Duodenal mucosa (tissue), 2 donors: ENCODE data around the gene SLC6A1.

Source experiments
- H3K27ac ChIP-seq: one replicate; pipeline ENCODE4 v1.7.0; 2013; ENCODE audit warnings: low read depth, low read length
- H3K27me3 ChIP-seq, 2 donors: one replicate each; pipeline ENCODE4 v1.7.0; 2013; ENCODE audit warnings: low read length in 2 of 2, control low read depth in 1 of 2; ENCODE audit not compliant: insufficient read depth in 2 of 2, control insufficient read depth in 1 of 2
- H3K36me3 ChIP-seq, 2 donors: one replicate each; pipeline ENCODE4 v1.7.0; 2013; ENCODE audit warnings: low read length in 2 of 2, control low read depth in 1 of 2; ENCODE audit not compliant: insufficient read depth in 2 of 2, control insufficient read depth in 1 of 2
- H3K4me1 ChIP-seq, 2 donors: one replicate each; pipeline ENCODE4 v1.7.0; 2013; ENCODE audit warnings: low read length in 2 of 2, control low read depth in 1 of 2; ENCODE audit not compliant: insufficient read depth in 2 of 2, control insufficient read depth in 1 of 2
- H3K4me3 ChIP-seq, 2 donors: one replicate each; pipeline ENCODE4 v1.7.0; 2013; ENCODE audit warnings: low read length in 2 of 2, low read depth in 1 of 2
- H3K9ac ChIP-seq, 2 donors: one replicate each; pipeline ENCODE4 v1.7.0; 2013; ENCODE audit warnings: low read length in 2 of 2, low read depth in 1 of 2
- H3K9me3 ChIP-seq, 2 donors: one replicate each; pipeline ENCODE4 v1.7.0; 2013; ENCODE audit warnings: low read length in 2 of 2, control low read depth in 1 of 2; ENCODE audit not compliant: control insufficient read depth in 1 of 2

Gene SLC6A1

GRCh38 chr3:11014752-11015151, 22.2 kb downstream of the SLC6A1 start:
- Histone ChIP-seq H3K9me3 (no peaks in the 10 kb centered on the region), H3K27me3 (peaks cover 2 to 6% of the 10 kb centered on the region in 2 donors), H3K9ac (no peak overlapping the region), H3K36me3 (no peaks in the 10 kb centered on the region), H3K27ac (no peak overlapping the region), H3K4me1 (no peaks in the 10 kb centered on the region), H3K4me3 (no peak overlapping the region)

- H3K27me3 ChIP-seq, result peaks cover 2 to 6% of the 10 kb centered on the region in 2 donors
- no peaks in the 10 kb centered on the region for H3K9me3 ChIP-seq
- H3K4me1 ChIP-seq, result no peaks in the 10 kb centered on the region
- no peak overlapping the region for H3K9ac ChIP-seq
- H3K36me3 ChIP-seq, result no peaks in the 10 kb centered on the region
- no peak overlapping the region for H3K4me3 ChIP-seq
- no peak overlapping the region for H3K27ac ChIP-seq
Measured at GRCh38 chr3:11015369-11015768, 22.8 kb downstream of the SLC6A1 start.

- no peak overlapping the region for H3K9ac ChIP-seq
- no peaks in the 10 kb centered on the region for H3K36me3 ChIP-seq
Measured at GRCh38 chr3:11016727-11017126, 24.2 kb downstream of the SLC6A1 start.

GRCh38 chr3:11019116-11019819, 26.7 kb downstream of the SLC6A1 start:
- Histone ChIP-seq H3K4me1 (no peaks in the 10 kb centered on the region), H3K9me3 (no peaks in the 10 kb centered on the region), H3K27ac (no peak overlapping the region), H3K4me3 (no peak overlapping the region), H3K36me3 (no peaks in the 10 kb centered on the region), H3K27me3 (no peaks in the 10 kb centered on the region), H3K9ac (no peak overlapping the region)

More at GRCh38 chr3:11016727-11017126, 24.2 kb downstream of the SLC6A1 start:
- Histone ChIP-seq H3K27me3 (peaks cover 2 to 6% of the 10 kb centered on the region in 2 donors), H3K9me3 (no peaks in the 10 kb centered on the region), H3K4me1 (no peaks in the 10 kb centered on the region), H3K27ac (no peak overlapping the region), H3K4me3 (no peak overlapping the region)

GRCh38 chr3:11020764-11021163, 28.2 kb downstream of the SLC6A1 start:
- H3K9ac ChIP-seq, result no peak overlapping the region
- no peaks in the 10 kb centered on the region for H3K36me3 ChIP-seq
- H3K27ac ChIP-seq, result no peak overlapping the region
- no peak overlapping the region for H3K4me3 ChIP-seq
- no peaks in the 10 kb centered on the region for H3K4me1 ChIP-seq
- peaks cover 0 to 4% of the 10 kb centered on the region in 2 donors for H3K27me3 ChIP-seq
- H3K9me3 ChIP-seq, result no peaks in the 10 kb centered on the region

GRCh38 chr3:11021611-11022011, 29.1 kb downstream of the SLC6A1 start:
- Histone ChIP-seq H3K36me3 (no peaks in the 10 kb centered on the region), H3K9me3 (no peaks in the 10 kb centered on the region), H3K27ac (no peak overlapping the region), H3K4me1 (no peaks in the 10 kb centered on the region), H3K27me3 (peaks cover 0 to 4% of the 10 kb centered on the region in 2 donors), H3K4me3 (no peak overlapping the region), H3K9ac (no peak overlapping the region)

GRCh38 chr3:11022115-11022514, 29.6 kb downstream of the SLC6A1 start:
- Histone ChIP-seq H3K4me3 (no peak overlapping the region), H3K36me3 (no peaks in the 10 kb centered on the region), H3K9me3 (no peaks in the 10 kb centered on the region), H3K27ac (no peak overlapping the region), H3K4me1 (no peaks in the 10 kb centered on the region), H3K27me3 (peaks cover 0 to 4% of the 10 kb centered on the region in 2 donors), H3K9ac (no peak overlapping the region)

GRCh38 chr3:11024181-11024580, 31.6 kb downstream of the SLC6A1 start:
- Histone ChIP-seq H3K4me3 (no peak overlapping the region), H3K9ac (no peak overlapping the region), H3K27ac (no peak overlapping the region), H3K36me3 (no peaks in the 10 kb centered on the region), H3K9me3 (no peaks in the 10 kb centered on the region), H3K4me1 (no peaks in the 10 kb centered on the region), H3K27me3 (peaks cover 0 to 4% of the 10 kb centered on the region in 2 donors)

GRCh38 chr3:11029948-11030347, 37.4 kb downstream of the SLC6A1 start:
- Histone ChIP-seq H3K36me3 (no peaks in the 10 kb centered on the region), H3K4me1 (no peaks in the 10 kb centered on the region), H3K27ac (no peak overlapping the region), H3K27me3 (peaks cover 0 to 4% of the 10 kb centered on the region in 2 donors), H3K4me3 (no peak overlapping the region), H3K9ac (no peak overlapping the region), H3K9me3 (no peaks in the 10 kb centered on the region)

- Histone ChIP-seq H3K9me3 (no peaks in the 10 kb centered on the region), H3K27me3 (no peaks in the 10 kb centered on the region), H3K27ac (no peak overlapping the region), H3K9ac (no peak overlapping the region), H3K4me3 (no peak overlapping the region), H3K36me3 (no peaks in the 10 kb centered on the region), H3K4me1 (no peaks in the 10 kb centered on the region)
Measured at GRCh38 chr3:11033871-11034270, 41.3 kb downstream of the SLC6A1 start.
